ENCODE data around the gene DGLUCY.
A peak's percentile ranks its signal among the peaks of the same experiment; 100 is the strongest.

DGLUCY gene

DNA sequence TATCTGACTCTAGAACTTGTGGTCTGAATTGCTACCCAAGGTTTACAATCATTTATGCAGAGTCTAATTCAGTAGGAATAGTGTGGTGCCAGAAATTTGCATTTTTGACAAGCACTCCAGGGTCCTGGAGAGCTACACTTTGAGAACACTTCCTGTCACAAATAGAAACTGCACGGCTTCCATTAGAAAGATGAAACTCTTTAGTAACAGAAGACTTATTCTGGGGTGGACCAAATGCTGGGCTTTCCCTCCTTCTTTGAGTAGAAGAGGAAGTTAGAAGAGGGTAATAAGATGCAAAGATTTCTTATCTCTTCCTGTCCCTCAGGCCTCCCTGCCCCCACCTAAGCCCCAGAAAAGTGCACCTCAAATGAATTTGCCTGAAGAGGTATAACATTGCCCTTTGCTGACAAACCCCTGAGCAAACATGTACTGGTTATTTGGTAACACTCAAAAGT, 28.4 kb downstream of the DGLUCY start:
- no peak for TF ChIP-seq ZFX (IDR thresholded peaks at IDR 0.05)
- TF ChIP-seq, protein P1, sequence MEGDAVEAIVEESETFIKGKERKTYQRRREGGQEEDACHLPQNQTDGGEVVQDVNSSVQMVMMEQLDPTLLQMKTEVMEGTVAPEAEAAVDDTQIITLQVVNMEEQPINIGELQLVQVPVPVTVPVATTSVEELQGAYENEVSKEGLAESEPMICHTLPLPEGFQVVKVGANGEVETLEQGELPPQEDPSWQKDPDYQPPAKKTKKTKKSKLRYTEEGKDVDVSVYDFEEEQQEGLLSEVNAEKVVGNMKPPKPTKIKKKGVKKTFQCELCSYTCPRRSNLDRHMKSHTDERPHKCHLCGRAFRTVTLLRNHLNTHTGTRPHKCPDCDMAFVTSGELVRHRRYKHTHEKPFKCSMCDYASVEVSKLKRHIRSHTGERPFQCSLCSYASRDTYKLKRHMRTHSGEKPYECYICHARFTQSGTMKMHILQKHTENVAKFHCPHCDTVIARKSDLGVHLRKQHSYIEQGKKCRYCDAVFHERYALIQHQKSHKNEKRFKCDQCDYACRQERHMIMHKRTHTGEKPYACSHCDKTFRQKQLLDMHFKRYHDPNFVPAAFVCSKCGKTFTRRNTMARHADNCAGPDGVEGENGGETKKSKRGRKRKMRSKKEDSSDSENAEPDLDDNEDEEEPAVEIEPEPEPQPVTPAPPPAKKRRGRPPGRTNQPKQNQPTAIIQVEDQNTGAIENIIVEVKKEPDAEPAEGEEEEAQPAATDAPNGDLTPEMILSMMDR (conservative IDR thresholded peaks at IDR 0.05): no peak
- no peak overlapping the region for H3K27ac ChIP-seq

DNA sequence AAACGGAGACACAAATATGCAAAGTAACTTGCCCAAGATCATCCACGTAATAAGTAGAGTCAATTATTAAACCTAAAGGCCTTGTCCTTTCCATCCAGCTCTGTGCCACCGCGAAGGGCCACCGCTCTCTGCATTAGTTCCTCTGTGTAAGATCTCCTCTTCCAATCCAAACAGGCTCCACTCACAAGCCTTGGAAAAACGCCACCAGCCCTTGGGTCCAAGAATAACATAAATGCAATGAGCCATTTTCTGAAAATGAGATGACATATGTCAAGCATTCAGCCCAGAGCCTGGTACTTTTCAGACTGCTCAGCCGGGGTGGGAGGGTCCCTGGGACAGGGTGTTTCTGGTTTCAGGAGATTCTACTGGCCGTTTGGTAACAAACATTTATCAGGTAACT, 30.0 kb downstream of the DGLUCY start:
- H3K27ac ChIP-seq: no peak overlapping the region
- no peak for TF ChIP-seq ZFX (IDR thresholded peaks at IDR 0.05)
- TF ChIP-seq, protein P1 (conservative IDR thresholded peaks at IDR 0.05): no peak

DNA sequence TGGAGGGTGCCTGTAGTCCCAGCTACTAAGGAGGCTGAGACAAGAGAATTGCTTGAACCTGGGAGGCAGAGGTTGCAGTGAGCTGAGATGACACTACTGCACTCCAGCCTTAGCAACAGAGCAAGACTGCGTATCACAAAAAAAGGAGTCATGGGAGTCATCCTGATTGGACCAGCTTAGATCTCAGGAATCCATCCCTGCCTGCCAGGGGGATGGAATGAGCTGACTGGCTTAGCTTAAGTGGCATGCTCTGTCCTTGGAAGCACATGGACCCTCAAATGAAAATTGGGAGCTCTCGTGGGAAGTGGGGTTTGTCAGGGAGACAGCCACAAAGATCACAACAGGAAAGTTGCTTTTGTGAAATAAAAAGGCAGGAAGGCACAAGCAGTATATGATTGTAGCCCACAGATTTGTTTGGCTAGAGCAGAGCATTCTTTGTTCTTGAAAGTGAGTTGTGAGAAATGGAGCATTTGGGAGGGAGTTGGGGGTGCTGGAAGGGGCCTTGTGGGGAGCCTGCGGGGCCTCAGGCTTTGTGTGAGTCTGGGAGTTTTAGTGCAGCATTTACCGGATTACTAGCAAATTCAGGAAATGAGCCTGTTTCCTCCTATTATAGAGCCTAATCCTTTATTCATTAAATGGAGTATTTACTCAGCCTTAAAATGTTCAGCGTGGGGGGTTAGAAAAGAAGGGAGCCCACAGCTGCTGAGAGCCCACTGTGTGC, 30.7 kb downstream of the DGLUCY start:
- no peak overlapping the region for H3K27ac ChIP-seq
- no peak for TF ChIP-seq ZFX (IDR thresholded peaks at IDR 0.05)
- TF ChIP-seq, protein P1 (conservative IDR thresholded peaks at IDR 0.05): no peak

DNA sequence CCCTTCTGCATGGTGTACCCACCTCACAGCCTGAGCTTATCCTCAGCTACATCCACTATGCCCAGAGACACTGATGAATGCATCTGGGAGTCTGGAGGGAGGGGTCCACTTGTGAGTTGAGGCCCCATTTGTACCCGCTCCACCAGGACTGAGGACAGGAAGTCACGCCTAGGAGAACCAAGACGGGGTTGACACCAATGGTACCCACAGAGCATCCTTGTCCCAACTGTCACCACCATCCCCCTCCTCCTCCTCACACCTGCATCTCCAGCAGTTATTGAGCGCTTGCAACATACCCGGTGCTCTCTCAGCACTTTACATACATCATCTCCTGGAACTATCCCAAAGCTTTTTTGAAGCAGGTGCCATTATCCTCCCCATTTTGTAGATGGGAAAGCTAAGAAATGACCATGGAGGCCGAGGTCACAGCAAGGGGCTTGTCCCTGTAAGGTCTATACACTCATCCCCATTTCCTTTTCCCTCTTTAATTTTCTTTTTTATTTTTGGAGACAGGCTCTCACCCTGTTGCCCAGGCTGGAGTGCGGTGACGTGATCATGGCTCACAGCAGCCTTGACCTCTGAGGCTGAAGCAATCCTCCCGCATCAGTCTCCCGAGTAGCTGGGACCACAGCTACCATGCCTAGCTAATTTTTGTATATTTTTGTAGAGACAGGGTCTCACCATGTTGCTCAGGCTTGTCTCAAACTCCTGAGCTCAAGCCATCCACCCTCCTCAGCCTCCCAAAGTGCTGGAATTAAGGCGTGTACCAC, 31.7 kb downstream of the DGLUCY start:
- H3K27ac ChIP-seq: no peak overlapping the region
- TF ChIP-seq, protein P1 (conservative IDR thresholded peaks at IDR 0.05): no peak
- TF ChIP-seq ZFX (IDR thresholded peaks at IDR 0.05): no peak

DNA sequence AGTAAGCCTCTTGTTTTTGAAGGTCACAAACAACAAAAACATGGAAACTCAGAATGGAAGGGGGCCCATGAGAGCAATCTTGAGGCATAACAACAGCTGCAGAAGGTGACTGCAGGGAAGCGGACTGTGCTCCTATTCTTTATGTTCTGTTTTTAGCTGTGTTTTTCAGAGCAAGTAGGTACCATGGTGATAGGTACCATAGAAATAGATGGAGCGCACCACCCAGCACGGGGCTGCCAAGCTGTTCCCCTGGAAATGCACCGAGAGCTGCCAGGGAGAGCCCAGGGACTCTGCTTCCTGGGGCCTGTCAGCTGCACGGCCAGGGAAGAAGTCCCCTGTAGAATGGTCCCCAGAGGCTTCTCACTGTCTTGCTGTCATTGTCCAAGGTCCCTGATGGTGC, 32.8 kb downstream of the DGLUCY start:
- H3K27ac ChIP-seq: no peak overlapping the region
- no peak for TF ChIP-seq ZFX (IDR thresholded peaks at IDR 0.05)
- TF ChIP-seq, protein P1 (conservative IDR thresholded peaks at IDR 0.05): no peak

DNA sequence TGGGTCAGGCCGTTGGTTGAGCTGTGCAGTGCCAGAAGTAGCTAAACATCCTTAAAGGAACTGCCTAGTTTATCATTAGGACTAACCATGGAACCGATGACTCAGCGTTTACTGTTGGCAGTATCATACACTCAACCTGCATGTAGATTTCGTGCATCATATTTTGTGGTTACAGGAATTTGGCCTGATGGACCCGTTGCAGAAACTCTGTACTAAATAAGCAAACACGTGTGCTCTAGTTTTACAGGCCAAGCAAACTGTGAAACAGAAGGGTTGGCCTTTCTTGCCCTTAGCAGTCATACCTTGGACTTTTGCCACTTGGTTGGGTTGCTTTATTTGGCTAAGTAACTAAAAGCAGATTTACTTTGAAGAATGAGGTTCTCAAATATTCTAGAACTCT, 35.6 kb downstream of the DGLUCY start:
- peak overlapping the region; percentile 85 for H3K27ac ChIP-seq
- TF ChIP-seq, protein P1 (conservative IDR thresholded peaks at IDR 0.05): no peak
- TF ChIP-seq ZFX (IDR thresholded peaks at IDR 0.05): no peak

DNA sequence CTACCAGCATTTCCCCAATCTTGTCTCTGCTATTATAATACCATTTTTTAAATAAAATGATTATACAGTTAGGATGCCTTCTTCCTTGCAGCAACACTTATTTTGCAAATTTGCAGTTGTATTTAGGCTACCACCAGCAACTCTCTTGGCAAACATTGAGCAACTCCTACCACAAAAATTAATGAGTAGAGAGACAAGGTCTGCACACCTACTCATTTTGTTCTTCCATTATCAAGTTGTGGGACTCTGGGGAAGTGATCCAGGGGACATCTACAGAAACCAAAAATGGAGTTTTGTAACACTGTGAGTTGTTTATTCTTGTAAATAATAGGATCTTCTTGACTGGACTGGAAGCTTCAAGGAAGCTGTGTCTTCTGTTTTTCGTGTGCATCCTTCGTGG, 38.6 kb downstream of the DGLUCY start:
- TF ChIP-seq, protein P1 (conservative IDR thresholded peaks at IDR 0.05): no peak
- no peak for TF ChIP-seq ZFX (IDR thresholded peaks at IDR 0.05)
- no peak overlapping the region for H3K27ac ChIP-seq
